Astrocyte of the cerebellum (primary cell): ENCODE results near the gene PRF1.

ENCODE experiments used
- DNase-seq: peaks from one replicate; pipeline ENCODE4 v3.0.0-alpha.2; 2011; ENCODE audit warnings: low read depth
- H3K4me3 ChIP-seq: 2 replicates; pipeline ENCODE4 v1.5.1; 2011; ENCODE audit warnings: mild to moderate bottlenecking, low read depth, low read length, moderate library complexity
- CTCF ChIP-seq: IDR thresholded peaks from 2 replicates; pipeline ENCODE4 v1.5.1; 2012; ENCODE audit warnings: low read length, low read depth, moderate library complexity, mild to moderate bottlenecking; ENCODE audit errors: missing control alignments
- in situ Hi-C: cut with HindIII; loops from 2 replicates; pipeline ENCODE4 v1.10.0; 2017; ENCODE audit warnings: low sequenced_read_pairs

Gene PRF1

DNA sequence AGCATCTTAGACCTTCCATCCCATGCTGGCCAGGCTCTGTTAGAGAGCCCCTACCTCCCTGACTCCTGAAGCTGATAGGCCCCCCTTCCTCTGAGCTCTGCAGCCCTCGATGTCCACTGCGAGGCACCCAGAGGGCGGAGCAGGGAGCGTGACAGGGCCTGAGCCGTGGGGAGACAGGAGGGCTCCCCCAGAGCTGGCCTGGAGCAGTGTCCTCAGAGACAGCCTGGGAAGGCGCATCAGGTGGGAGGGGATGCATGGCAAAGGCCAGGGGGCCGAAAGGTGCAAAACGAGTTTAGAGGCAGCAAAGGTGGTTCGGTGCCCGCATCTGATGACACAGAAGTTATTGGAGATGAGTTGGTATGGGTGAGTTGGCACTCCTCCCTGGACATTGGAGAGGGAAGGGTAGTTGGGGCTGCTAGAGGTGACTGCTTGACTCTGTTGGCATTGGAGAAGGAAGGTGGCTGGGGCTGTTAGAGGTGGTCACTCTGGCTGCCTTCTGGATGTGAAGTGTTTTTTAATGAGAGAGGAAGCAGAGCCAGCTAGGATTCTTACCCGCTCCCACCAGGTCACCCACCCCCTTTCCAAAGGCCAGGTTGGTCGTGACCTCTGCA is 53.1 kb downstream of the PRF1 start:
- DNase-seq = no peak
- in situ Hi-C loops = no loop called here
- TF ChIP-seq CTCF = no peak
- no peak overlapping the region for H3K4me3 ChIP-seq
